ENCODE results near the gene SPON1.
"Not testable (repeated sequence)": the region's sequence is repeated elsewhere in the genome, so short reads cannot be mapped to it uniquely, and the experiment has no call there.

SPON1 gene

GRCh38 chr11:14225666-14226065 lies 263.1 kb downstream of the SPON1 start:
- no peak for DNase-seq (ENCODE audit: low read depth, low spot score)

GRCh38 chr11:14228356-14228755 lies 265.8 kb downstream of the SPON1 start:
- no peak for DNase-seq (ENCODE audit: low read depth, low spot score)
- H3K27ac ChIP-seq: no peak overlapping the region

More at GRCh38 chr11:14225666-14226065, 263.1 kb downstream of the SPON1 start:
- no peak overlapping the region for H3K27ac ChIP-seq

GRCh38 chr11:14229472-14229871 lies 266.9 kb downstream of the SPON1 start:
- H3K27ac ChIP-seq: no peak overlapping the region

GRCh38 chr11:14230407-14230806 lies 267.9 kb downstream of the SPON1 start:
- DNase-seq (ENCODE audit: low read depth, low spot score): no peak
- H3K27ac ChIP-seq: no peak overlapping the region

More at GRCh38 chr11:14229472-14229871, 266.9 kb downstream of the SPON1 start:
- DNase-seq (ENCODE audit: low read depth, low spot score): no peak

- DNase-seq (ENCODE audit: low read depth, low spot score): no peak
- H3K27ac ChIP-seq: no peak overlapping the region
These were observed 270.1 kb downstream of the SPON1 start for GRCh38 chr11:14232652-14233051.

GRCh38 chr11:14234446-14234845 lies 271.9 kb downstream of the SPON1 start:
- H3K27ac ChIP-seq: no peak overlapping the region
- DNase-seq (ENCODE audit: low read depth, low spot score): no peak

GRCh38 chr11:14235701-14236100 lies 273.2 kb downstream of the SPON1 start:
- H3K27ac ChIP-seq: no peak overlapping the region
- DNase-seq (ENCODE audit: low read depth, low spot score): no peak

- DNase-seq (ENCODE audit: low read depth, low spot score): no peak
- H3K27ac ChIP-seq: no peak overlapping the region
These were observed 275.0 kb downstream of the SPON1 start for GRCh38 chr11:14237444-14237961.

- no peak overlapping the region for H3K27ac ChIP-seq
- DNase-seq (ENCODE audit: low read depth, low spot score): no peak
These were observed 277.7 kb downstream of the SPON1 start for GRCh38 chr11:14240221-14240620.

GRCh38 chr11:14240951-14241350 lies 278.4 kb downstream of the SPON1 start:
- H3K27ac ChIP-seq: no peak overlapping the region
- no peak for DNase-seq (ENCODE audit: low read depth, low spot score)

GRCh38 chr11:14242187-14242586 lies 279.7 kb downstream of the SPON1 start:
- DNase-seq (ENCODE audit: low read depth, low spot score): no peak
- H3K27ac ChIP-seq: no peak overlapping the region

GRCh38 chr11:14242733-14243132 lies 280.2 kb downstream of the SPON1 start:
- no peak overlapping the region for H3K27ac ChIP-seq
- DNase-seq (ENCODE audit: low read depth, low spot score): no peak

GRCh38 chr11:14244926-14245325 lies 282.4 kb downstream of the SPON1 start:
- DNase-seq (ENCODE audit: low read depth, low spot score): no peak

GRCh38 chr11:14245444-14245843 lies 282.9 kb downstream of the SPON1 start:
- no peak for DNase-seq (ENCODE audit: low read depth, low spot score)
- H3K27ac ChIP-seq: no peak overlapping the region

More at GRCh38 chr11:14244926-14245325, 282.4 kb downstream of the SPON1 start:
- no peak overlapping the region for H3K27ac ChIP-seq

GRCh38 chr11:14248580-14248981 lies 286.1 kb downstream of the SPON1 start:
- no peak for DNase-seq (ENCODE audit: low read depth, low spot score)
- H3K27ac ChIP-seq: no peak overlapping the region

GRCh38 chr11:14249121-14249963 lies 286.8 kb downstream of the SPON1 start:
- H3K27ac ChIP-seq: no peak overlapping the region
- no peak for DNase-seq (ENCODE audit: low read depth, low spot score)

- H3K27ac ChIP-seq: no peak overlapping the region
- no peak for DNase-seq (ENCODE audit: low read depth, low spot score)
These were observed 289.2 kb downstream of the SPON1 start for GRCh38 chr11:14251754-14252153.

GRCh38 chr11:14252501-14252900 lies 290.0 kb downstream of the SPON1 start:
- not testable (repeated sequence) for DNase-seq (ENCODE audit: low read depth, low spot score)

GRCh38 chr11:14253421-14253820 lies 290.9 kb downstream of the SPON1 start:
- H3K27ac ChIP-seq: no peak overlapping the region
- DNase-seq (ENCODE audit: low read depth, low spot score): no peak

More at GRCh38 chr11:14252501-14252900, 290.0 kb downstream of the SPON1 start:
- not testable (repeated sequence) for H3K27ac ChIP-seq

GRCh38 chr11:14253840-14254239 lies 291.3 kb downstream of the SPON1 start:
- no peak for DNase-seq (ENCODE audit: low read depth, low spot score)
- no peak overlapping the region for H3K27ac ChIP-seq

- DNase-seq (ENCODE audit: low read depth, low spot score): no peak
- no peak overlapping the region for H3K27ac ChIP-seq
These were observed 292.2 kb downstream of the SPON1 start for GRCh38 chr11:14254533-14255237.
